Loucy (cell line): Measurements from ENCODE around the gene ASPRV1.

Source experiments
- H2AFZ ChIP-seq: fragments of 200-600 bp; sonication (generic); 2 replicates; pipeline ENCODE4 v1.6.0; 2016; ENCODE audit warnings: antibody characterized with exemption, mild to moderate bottlenecking, low read length, moderate library complexity
- H3F3A ChIP-seq: fragments of 200-600 bp; 2 replicates; pipeline ENCODE4 v1.6.0; 2016; ENCODE audit warnings: antibody characterized with exemption, low read depth, mild to moderate bottlenecking
- H3K27me3 ChIP-seq: fragments of 200-600 bp; sonication (generic); 2 replicates; pipeline ENCODE4 v1.6.1; 2014; ENCODE audit warnings: low read length, mild to moderate bottlenecking; ENCODE audit not compliant: insufficient read depth, poor library complexity, severe bottlenecking
- H3K36me3 ChIP-seq: fragments of 200-600 bp; sonication (generic); 2 replicates; pipeline ENCODE4 v1.6.1; 2016; ENCODE audit warnings: low read length; ENCODE audit not compliant: insufficient read depth
- H3K4me1 ChIP-seq: fragments of 200-600 bp; sonication (generic); 2 replicates; pipeline ENCODE4 v1.5.1; 2014; ENCODE audit warnings: low read length, mild to moderate bottlenecking; ENCODE audit not compliant: insufficient read depth, poor library complexity, severe bottlenecking
- H3K4me2 ChIP-seq: fragments of 200-600 bp; sonication (generic); 2 replicates; pipeline ENCODE4 v1.6.0; 2014; ENCODE audit warnings: antibody characterized with exemption, low read length, low read depth, mild to moderate bottlenecking; ENCODE audit not compliant: poor library complexity, severe bottlenecking
- H3K4me3 ChIP-seq: fragments of 200-600 bp; sonication (generic); 2 replicates; pipeline ENCODE4 v1.5.1; 2014; ENCODE audit warnings: low read length, mild to moderate bottlenecking, mixed read lengths; ENCODE audit not compliant: poor library complexity, severe bottlenecking
- H3K79me2 ChIP-seq: fragments of 200-600 bp; sonication (generic); 2 replicates; pipeline ENCODE4 v1.6.1; 2014; ENCODE audit warnings: low read length; ENCODE audit not compliant: insufficient read depth
- H3K9ac ChIP-seq: fragments of 200-600 bp; sonication (generic); 2 replicates; pipeline ENCODE4 v1.6.0; 2014; ENCODE audit warnings: mild to moderate bottlenecking, low read depth, low read length, moderate library complexity; ENCODE audit not compliant: poor library complexity, severe bottlenecking
- H3K9me2 ChIP-seq: fragments of 200-600 bp; sonication (generic); replicated peaks from 2 replicates; pipeline ENCODE4 v1.6.1; 2016; ENCODE audit warnings: low read depth, low read length, mixed read lengths
- H3K9me3 ChIP-seq: fragments of 200-600 bp; sonication (generic); 2 replicates; pipeline ENCODE4 v1.6.1; 2014; ENCODE audit warnings: mild to moderate bottlenecking, antibody characterized with exemption, low read length, low read depth; ENCODE audit not compliant: insufficient read depth
- H4K20me1 ChIP-seq: fragments of 200-600 bp; sonication (generic); 2 replicates; pipeline ENCODE4 v1.6.0; 2014; ENCODE audit warnings: antibody characterized with exemption, low read length, mild to moderate bottlenecking; ENCODE audit not compliant: insufficient read depth, poor library complexity, severe bottlenecking
- CTCF ChIP-seq: fragments of 200-600 bp; sonication (generic); conservative IDR thresholded peaks from 2 replicates; pipeline ENCODE4 v1.5.1; 2014; ENCODE audit warnings: mild to moderate bottlenecking, antibody characterized with exemption, low read length
- EZH2phosphoT487 ChIP-seq: fragments of 200-600 bp; IDR thresholded peaks from 2 replicates; pipeline ENCODE4 v1.6.1; 2018; ENCODE audit warnings: antibody characterized with exemption, mild to moderate bottlenecking, moderate library complexity, borderline replicate concordance

Gene ASPRV1

GRCh38 chr2:69936906-69937305, 24.5 kb downstream of the ASPRV1 start:
- Histone ChIP-seq H2AFZ (no peak overlapping the region), H3F3A (no peaks in the 10 kb centered on the region), H3K4me1 (peaks cover 16% of the 10 kb centered on the region), H3K27me3 (no peaks in the 10 kb centered on the region), H3K79me2 (no peaks in the 10 kb centered on the region), H3K9me2 (no peaks in the 10 kb centered on the region), H3K36me3 (peaks cover 34% of the 10 kb centered on the region; the same call in 1 of the 2 replicates), H3K4me3 (no peak overlapping the region), H3K4me2 (no peak overlapping the region), H3K9me3 (no peaks in the 10 kb centered on the region), H3K9ac (no peak overlapping the region), H4K20me1 (no peaks in the 10 kb centered on the region)
- no peak for TF ChIP-seq CTCF
- TF ChIP-seq EZH2phosphoT487, result no peak

GRCh38 chr2:69935011-69935410, 26.4 kb downstream of the ASPRV1 start:
- no peaks in the 10 kb centered on the region for H3F3A ChIP-seq
- no peak overlapping the region for H3K4me2 ChIP-seq
- no peaks in the 10 kb centered on the region for H3K9me3 ChIP-seq
- H4K20me1 ChIP-seq, result no peaks in the 10 kb centered on the region
- H3K4me1 ChIP-seq, result peaks cover 20% of the 10 kb centered on the region
- no peak for TF ChIP-seq EZH2phosphoT487
- peaks cover 34% of the 10 kb centered on the region; the same call in 1 of the 2 replicates for H3K36me3 ChIP-seq
- H3K9ac ChIP-seq, result no peak overlapping the region
- H3K27me3 ChIP-seq, result no peaks in the 10 kb centered on the region
- no peak overlapping the region for H2AFZ ChIP-seq
- H3K79me2 ChIP-seq, result no peaks in the 10 kb centered on the region
- H3K9me2 ChIP-seq, result no peaks in the 10 kb centered on the region
- H3K4me3 ChIP-seq, result no peak overlapping the region

GRCh38 chr2:69934614-69934908, 26.9 kb downstream of the ASPRV1 start:
- Histone ChIP-seq H3K36me3 (peaks cover 30% of the 10 kb centered on the region; the same call in 1 of the 2 replicates), H4K20me1 (no peaks in the 10 kb centered on the region), H3K27me3 (no peaks in the 10 kb centered on the region), H3K9me2 (no peaks in the 10 kb centered on the region), H3K4me2 (no peak overlapping the region), H3F3A (no peaks in the 10 kb centered on the region), H3K4me1 (peaks cover 20% of the 10 kb centered on the region), H3K9me3 (no peaks in the 10 kb centered on the region), H3K79me2 (no peaks in the 10 kb centered on the region), H2AFZ (no peak overlapping the region), H3K4me3 (no peak overlapping the region), H3K9ac (no peak overlapping the region)
- TF ChIP-seq CTCF, result no peak
- TF ChIP-seq EZH2phosphoT487, result no peak

- H3K9ac ChIP-seq, result no peak overlapping the region
Measured at GRCh38 chr2:69933839-69934613, 27.4 kb downstream of the ASPRV1 start.

More at GRCh38 chr2:69933839-69934613, 27.4 kb downstream of the ASPRV1 start:
- Histone ChIP-seq H4K20me1 (no peaks in the 10 kb centered on the region), H3K36me3 (peaks cover 26% of the 10 kb centered on the region; the same call in 1 of the 2 replicates), H3K9me2 (no peaks in the 10 kb centered on the region), H3K9me3 (no peaks in the 10 kb centered on the region), H2AFZ (no peak overlapping the region), H3K4me3 (no peak overlapping the region), H3F3A (no peaks in the 10 kb centered on the region), H3K79me2 (no peaks in the 10 kb centered on the region), H3K4me1 (peaks cover 20% of the 10 kb centered on the region), H3K4me2 (no peak overlapping the region), H3K27me3 (no peaks in the 10 kb centered on the region)
- TF ChIP-seq CTCF, result no peak
